GM12878 (cell line): ENCODE results near the gene ING1. TPM values are rescaled to one million over a fixed set of nuclear protein-coding genes. Genes with fewer than 3 reads are reported as not detected.
A peak's percentile ranks its signal among the peaks of the same experiment; 100 is the strongest.

Source experiments
- ATAC-seq: fragments of 200-7000 bp; cut with Tn5 transposase; 3 replicates; pipeline ENCODE4 v1.9.1; 2020; ENCODE audit warnings: mild to moderate bottlenecking, moderate library complexity
- BruUV-seq: library from RNA; stranded (reverse); fragments of 400-500 nt; replicated peaks from 2 replicates; lab custom pipeline; 2021; lab: Mats Ljungman, UMichigan
- CTCF ChIA-PET: fragments of 300-600 bp; sonication (Branson Sonifier 250); formaldehyde crosslinking; extraction: SDS; loops from one replicate; lab custom pipeline; 2021; ENCODE audit warnings: inconsistent platforms; lab: Yijun Ruan, JAX
- POLR2A ChIA-PET: fragments of 350-600 bp; formaldehyde crosslinking; extraction: SDS; loops from one replicate; lab custom pipeline; 2021; ENCODE audit warnings: inconsistent platforms; lab: Charles Lee
- RAD21 ChIA-PET: fragments of 300-600 bp; sonication (Branson Sonifier 250); formaldehyde crosslinking; loops from one replicate; lab custom pipeline; 2023; ENCODE audit warnings: antibody characterized with exemption; ENCODE audit not compliant: unreplicated experiment; lab: Charles Lee
- SMC1A ChIA-PET: fragments of 300-600 bp; sonication (Branson Sonifier 250); formaldehyde crosslinking; loops from one replicate; lab custom pipeline; 2023; ENCODE audit not compliant: unreplicated experiment, uncharacterized antibody; lab: Charles Lee
- DNase-seq: peaks from one replicate; pipeline ENCODE4 v3.0.0-alpha.2; 2011; ENCODE audit warnings: low read depth, low spot score
- FAIRE-seq: peaks from 3 replicates; lab custom pipeline; 2011; peaks lifted over from hg19 to GRCh38; lab: Jason Lieb, UNC
- H2AFZ ChIP-seq: 2 replicates; pipeline ENCODE4 v1.6.0; 2011; ENCODE audit warnings: low read depth, low read length, control low read depth; ENCODE audit not compliant: control insufficient read depth
- H3K27ac ChIP-seq: 2 replicates; pipeline ENCODE4 v1.5.1; 2011; ENCODE audit warnings: control low read depth; ENCODE audit not compliant: control insufficient read depth, insufficient read depth
- H3K27me3 ChIP-seq, 2 experiments: replicated peaks in 1 of 2; 2 replicates each; pipeline versions ENCODE4 v1.6.0 to v1.6.1; 2011; ENCODE audit warnings: low read length in 1 of 2; ENCODE audit not compliant: control insufficient read depth in 2 of 2, insufficient read depth in 2 of 2
- H3K36me3 ChIP-seq, 2 experiments: 2 replicates each; pipeline ENCODE4 v1.5.1; 2011; ENCODE audit warnings: low read length in 1 of 2; ENCODE audit not compliant: control insufficient read depth in 2 of 2, insufficient read depth in 2 of 2
- H3K4me1 ChIP-seq: 2 replicates; pipeline ENCODE4 v1.6.1; 2011; ENCODE audit warnings: mild to moderate bottlenecking, low read length, moderate library complexity, mixed read lengths; ENCODE audit not compliant: control insufficient read depth, insufficient read depth
- H3K4me2 ChIP-seq: 2 replicates; pipeline ENCODE4 v1.6.0; 2011; ENCODE audit warnings: control low read depth; ENCODE audit not compliant: control insufficient read depth, insufficient read depth
- H3K4me3 ChIP-seq: fragments of 200-600 bp; sonication (generic); 2 replicates; pipeline ENCODE4 v1.5.1; 2016
- H3K79me2 ChIP-seq: 2 replicates; pipeline ENCODE4 v1.6.0; 2011; ENCODE audit warnings: low read length; ENCODE audit not compliant: control insufficient read depth, insufficient read depth
- H3K9ac ChIP-seq: 2 replicates; pipeline ENCODE4 v1.8.0; 2011; ENCODE audit warnings: low read length, control low read depth, mixed read lengths; ENCODE audit not compliant: control insufficient read depth, insufficient read depth
- H3K9me3 ChIP-seq: replicated peaks from 3 replicates; pipeline ENCODE4 v1.5.1; 2011; ENCODE audit warnings: mild to moderate bottlenecking, low read length; ENCODE audit not compliant: control insufficient read depth, insufficient read depth
- H4K20me1 ChIP-seq: 2 replicates; pipeline ENCODE4 v1.6.0; 2011; ENCODE audit not compliant: control insufficient read depth, insufficient read depth
- IKZF1 ChIP-seq: fragments of 450-650 bp; conservative IDR thresholded peaks from 2 replicates; pipeline ENCODE4 v1.6.1; 2017; ENCODE audit warnings: antibody characterized with exemption, mild to moderate bottlenecking
- MYC ChIP-seq: IDR thresholded peaks from 2 replicates; pipeline ENCODE4 v1.6.1; 2011; ENCODE audit warnings: mild to moderate bottlenecking, low read length, moderate library complexity, inconsistent platforms; ENCODE audit not compliant: insufficient read depth, insufficient replicate concordance, insufficient read length, severe bottlenecking
- NBN ChIP-seq: fragments of 450-650 bp; IDR thresholded peaks from 2 replicates; pipeline ENCODE4 v1.6.1; 2016
- NFXL1 ChIP-seq: fragments of 450-650 bp; IDR thresholded peaks from 2 replicates; pipeline ENCODE4 v1.6.1; 2017; ENCODE audit warnings: antibody characterized with exemption, mild to moderate bottlenecking, borderline replicate concordance
- NR2F1 ChIP-seq: fragments of 450-650 bp; conservative IDR thresholded peaks from 2 replicates; pipeline ENCODE4 v1.6.1; 2017; ENCODE audit warnings: mild to moderate bottlenecking
- RBBP5 ChIP-seq: fragments of 200-600 bp; sonication (generic); conservative IDR thresholded peaks from 2 replicates; pipeline ENCODE4 v1.6.1; 2016
- TARDBP ChIP-seq: IDR thresholded peaks from 2 replicates; pipeline ENCODE4 v1.6.1; 2016; ENCODE audit warnings: borderline replicate concordance
- YY1 ChIP-seq: IDR thresholded peaks from 2 replicates; pipeline ENCODE4 v1.6.1; 2011; ENCODE audit warnings: low read depth, mild to moderate bottlenecking, low read length
- ZNF384 ChIP-seq: IDR thresholded peaks from 2 replicates; pipeline ENCODE4 v1.6.1; 2012; ENCODE audit warnings: low read depth, mild to moderate bottlenecking, low read length, improper control_type of control experiment, borderline replicate concordance
- WGBS: methylation state at CpG from one replicate; pipeline ENCODE4 v1.1.6; 2016; ENCODE audit warnings: low lambda C conversion rate; ENCODE audit not compliant: insufficient replicate concordance, insufficient coverage; ENCODE audit errors: missing lambda C conversion rate; 5-methylcytosine and 5-hydroxymethylcytosine counted together
- in situ Hi-C: fragments of 300-500 bp; cut with MboI; formaldehyde crosslinking; loops from 9 replicates; pipeline ENCODE4 v1.14.3; 2018; ENCODE audit warnings: mixed read lengths
- intact Hi-C: fragments of 100-400 bp; cut with micrococcal nuclease; formaldehyde crosslinking; loops from one replicate; pipeline ENCODE4 v1.14.2; 2022; ENCODE audit not compliant: unreplicated experiment
- polyA plus RNA-seq, 11 experiments: library from polyadenylated mRNA; depleted of rRNA in 4 of 11; unstranded in 6 of 11; stranded (reverse) in 5 of 11; fragments of >200 nt; fragmentation: Nextera tagmentation in 4 of 11; fragmentation: Illumina TruSeq in 1 of 11; extraction: Ambion mirVana in 4 of 11; extraction: Trizol in 1 of 11; gene quantifications; 1 replicate in 1 of 11; 2 replicates in 10 of 11; pipeline versions ENCODE4 v1.2.1 to v1.2.3, GENCODE V29; 2011 to 2016; ENCODE audit warnings: inconsistent platforms in 2 of 11, missing spikeins in 2 of 11, low read depth in 1 of 11
- total RNA-seq, 4 experiments: library from RNA; depleted of rRNA in 3 of 4; stranded (reverse); fragments of >200 nt in 3 of 4; fragmentation: Illumina TruSeq in 1 of 4; extraction: Trizol in 1 of 4; gene quantifications; 2 replicates each; pipeline versions ENCODE4 v1.2.1 to v1.2.3, GENCODE V29; 2013 to 2021
- TF ChIP-seq, protein P1 (sequence below), 3 experiments: IDR thresholded peaks in 2 of 3; conservative IDR thresholded peaks in 1 of 3; 2 replicates each; pipeline ENCODE4 v1.5.1; 2011; ENCODE audit warnings: low read depth in 3 of 3, low read length in 3 of 3, mild to moderate bottlenecking in 3 of 3, control low read depth in 2 of 3, moderate library complexity in 2 of 3, inconsistent platforms in 1 of 3, mixed read lengths in 1 of 3; ENCODE audit not compliant: control insufficient read depth in 2 of 3, insufficient read depth in 1 of 3; ENCODE audit errors: extremely low read depth in 1 of 3

Gene ING1
- total and polyA plus RNA-seq, 10 of the 15 experiments (the other 5 are each of a cell fraction or from before 2014, with no cell fraction given), result 1.3 to 20.4 (median 13.1) TPM

GRCh38 chr13:110697842-110698241 is 15.7 kb upstream of the ING1 start:
- intact Hi-C loops, result no loop called here
- no peak for ATAC-seq
- Histone ChIP-seq H3K27ac (no peak overlapping the region), H3K36me3 (peaks cover 9 to 26% of the 10 kb centered on the region in 2 experiments; a peak in 3 of 4 replicates), H3K4me2 (no peak overlapping the region), H3K9ac (no peak overlapping the region), H3K4me3 (no peak overlapping the region), H3K4me1 (peaks cover 14% of the 10 kb centered on the region), H3K9me3 (no peaks in the 10 kb centered on the region), H2AFZ (no peak overlapping the region), H3K79me2 (no peaks in the 10 kb centered on the region; the same call in none of the 2 replicates), H4K20me1 (no peaks in the 10 kb centered on the region), H3K27me3 (no peaks in the 10 kb centered on the region)
- ChIA-PET CTCF (interaction anchor here (0.7 kb wide), 1 partner anchor 242 kb away, joined by 3 read pairs; no protein-coding TSS in a partner anchor), POLR2A (no interaction called here), RAD21 (no interaction called here), SMC1A (interaction anchor here (0.6 to 0.7 kb wide), 3 partner anchors 14 to 105 kb away, joined by 3 read pairs; no protein-coding TSS in a partner anchor)
- BruUV-seq, result no TSS peak
- WGBS, result 85% methylated on average over 4 of the region's 4 CpGs
- DNase-seq, result no peak
- TF ChIP-seq, protein P1, sequence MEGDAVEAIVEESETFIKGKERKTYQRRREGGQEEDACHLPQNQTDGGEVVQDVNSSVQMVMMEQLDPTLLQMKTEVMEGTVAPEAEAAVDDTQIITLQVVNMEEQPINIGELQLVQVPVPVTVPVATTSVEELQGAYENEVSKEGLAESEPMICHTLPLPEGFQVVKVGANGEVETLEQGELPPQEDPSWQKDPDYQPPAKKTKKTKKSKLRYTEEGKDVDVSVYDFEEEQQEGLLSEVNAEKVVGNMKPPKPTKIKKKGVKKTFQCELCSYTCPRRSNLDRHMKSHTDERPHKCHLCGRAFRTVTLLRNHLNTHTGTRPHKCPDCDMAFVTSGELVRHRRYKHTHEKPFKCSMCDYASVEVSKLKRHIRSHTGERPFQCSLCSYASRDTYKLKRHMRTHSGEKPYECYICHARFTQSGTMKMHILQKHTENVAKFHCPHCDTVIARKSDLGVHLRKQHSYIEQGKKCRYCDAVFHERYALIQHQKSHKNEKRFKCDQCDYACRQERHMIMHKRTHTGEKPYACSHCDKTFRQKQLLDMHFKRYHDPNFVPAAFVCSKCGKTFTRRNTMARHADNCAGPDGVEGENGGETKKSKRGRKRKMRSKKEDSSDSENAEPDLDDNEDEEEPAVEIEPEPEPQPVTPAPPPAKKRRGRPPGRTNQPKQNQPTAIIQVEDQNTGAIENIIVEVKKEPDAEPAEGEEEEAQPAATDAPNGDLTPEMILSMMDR (IDR thresholded peaks at IDR 0.05 in 2 of 3, conservative IDR thresholded peaks at IDR 0.05 in 1 of 3; ENCODE audit: control insufficient read depth in 2 of 3, extremely low read depth in 1 of 3, insufficient read depth in 1 of 3, low read depth in 3 of 3, low read length in 3 of 3), result no peak
- no peak for TF ChIP-seq NBN
- no peak for TF ChIP-seq YY1
- TF ChIP-seq MYC, result no peak
- TF ChIP-seq IKZF1, result no peak
- no peak for TF ChIP-seq TARDBP
- no peak for TF ChIP-seq NFXL1
- no peak for TF ChIP-seq ZNF384
- TF ChIP-seq RBBP5, result no peak
- no peak for TF ChIP-seq NR2F1
- in situ Hi-C loops, result no loop called here
- peak; percentile 31 for FAIRE-seq
